Common myeloid progenitor, CD34-positive (primary cell): Measurements from ENCODE around the gene PHACTR1.

Experiments used
- CTCF ChIA-PET: fragments of 350-600 bp; sonication (Branson Sonifier 250); formaldehyde crosslinking; loops from one replicate; lab custom pipeline; 2021; ENCODE audit warnings: antibody characterized with exemption; lab: Charles Lee
- POLR2A ChIA-PET: fragments of 350-600 bp; sonication (Branson Sonifier 250); formaldehyde crosslinking; loops from one replicate; lab custom pipeline; 2021; ENCODE audit warnings: antibody characterized with exemption; lab: Charles Lee
- DNase-seq, 3 donors: peaks; one replicate each; pipeline versions ENCODE4 v3.0.0 to v3.0.0-alpha.2; 2013
- H3K27ac ChIP-seq, 2 experiments: 1 replicate in 1 of 2; 2 replicates in 1 of 2; pipeline ENCODE4 v1.7.0; 2013; ENCODE audit warnings: inconsistent platforms in 2 of 2, low read length in 2 of 2, mild to moderate bottlenecking in 2 of 2, low read depth in 1 of 2, moderate library complexity in 1 of 2; ENCODE audit not compliant: severe bottlenecking in 2 of 2, insufficient read depth in 1 of 2, poor library complexity in 1 of 2
- H3K27me3 ChIP-seq, 5 experiments: replicated peaks in 2 of 5; 1 replicate in 3 of 5; 2 replicates in 2 of 5; pipeline versions ENCODE4 v1.6.1 to v1.7.0; 2013; ENCODE audit warnings: low read length in 4 of 5, mild to moderate bottlenecking in 2 of 5, moderate library complexity in 2 of 5, inconsistent platforms in 1 of 5; ENCODE audit not compliant: insufficient read depth in 5 of 5, control insufficient read depth in 4 of 5
- H3K36me3 ChIP-seq, 4 experiments: 1 replicate in 2 of 4; 2 replicates in 2 of 4; pipeline versions ENCODE4 v1.6.1 to v1.7.0; 2013; ENCODE audit warnings: low read length in 3 of 4, control low read depth in 1 of 4, mild to moderate bottlenecking in 1 of 4; ENCODE audit not compliant: control insufficient read depth in 4 of 4, insufficient read depth in 4 of 4
- H3K4me1 ChIP-seq, 4 experiments: 1 replicate in 3 of 4; 2 replicates in 1 of 4; pipeline versions ENCODE4 v1.6.1 to v1.7.1; 2013; ENCODE audit warnings: low read length in 3 of 4, mild to moderate bottlenecking in 3 of 4, control low read depth in 1 of 4, inconsistent platforms in 1 of 4, moderate library complexity in 1 of 4; ENCODE audit not compliant: control insufficient read depth in 4 of 4, insufficient read depth in 4 of 4; ENCODE audit errors: control extremely low read depth in 1 of 4
- H3K4me3 ChIP-seq, 7 experiments: 1 replicate in 4 of 7; 2 replicates in 3 of 7; pipeline versions ENCODE4 v1.5.1 to v1.7.0; 2013; ENCODE audit warnings: mild to moderate bottlenecking in 7 of 7, low read length in 6 of 7, moderate library complexity in 6 of 7, inconsistent platforms in 2 of 7, low read depth in 2 of 7, control low read depth in 1 of 7; ENCODE audit not compliant: insufficient read depth in 4 of 7, control insufficient read depth in 1 of 7; ENCODE audit errors: extremely low read depth in 1 of 7
- H3K9me3 ChIP-seq, 5 experiments: 1 replicate in 4 of 5; 2 replicates in 1 of 5; pipeline versions ENCODE4 v1.6.1 to v1.7.1; 2013; ENCODE audit warnings: low read length in 4 of 5, mild to moderate bottlenecking in 2 of 5, inconsistent platforms in 1 of 5, low read depth in 1 of 5, moderate library complexity in 1 of 5; ENCODE audit not compliant: control insufficient read depth in 4 of 5, insufficient read depth in 2 of 5; ENCODE audit errors: control extremely low read depth in 1 of 5
- WGBS: methylation state at CpG from one replicate; pipeline ENCODE4 v1.1.5; 2013; ENCODE audit not compliant: insufficient coverage; 5-methylcytosine and 5-hydroxymethylcytosine counted together

PHACTR1 gene

GRCh38 chr6:13139119-13139518 is 422.6 kb downstream of the PHACTR1 start:
- ChIA-PET CTCF (interaction anchor here (1.1 to 1.9 kb wide), 3 partner anchors 18 to 39 kb away, joined by 3 to 5 read pairs (median 4); no protein-coding TSS in a partner anchor), POLR2A (no interaction called here)
- H3K27me3 ChIP-seq = no peaks in the 10 kb centered on the region
- H3K27ac ChIP-seq = peak overlapping the region in 1 of 2 experiments; percentile 18
- H3K4me3 ChIP-seq = no peak overlapping the region
- H3K4me1 ChIP-seq = peaks cover 10 to 36% (median 16%) of the 10 kb centered on the region in 4 experiments
- H3K36me3 ChIP-seq = no peaks in the 10 kb centered on the region
- 100% methylated on average over 1 of the region's 2 CpGs for WGBS
- peak in 2 of 3 donors; percentile 46 to 61 for DNase-seq
- no peaks in the 10 kb centered on the region for H3K9me3 ChIP-seq

GRCh38 chr6:13140980-13141379 is 424.4 kb downstream of the PHACTR1 start:
- ChIA-PET CTCF (interaction anchor here (1.0 to 2.4 kb wide), 5 partner anchors 10 to 230 kb away, joined by 4 to 8 read pairs (median 4); no protein-coding TSS in a partner anchor), POLR2A (no interaction called here)
- no peaks in the 10 kb centered on the region for H3K36me3 ChIP-seq
- H3K27ac ChIP-seq = peak overlapping the region in 1 of 2 experiments; percentile 63
- WGBS = no CpG with 5 or more reads among the region's 1 CpG
- no peak for DNase-seq
- peak overlapping the region in 3 of 7 experiments; percentile 41 to 60 (median 56) for H3K4me3 ChIP-seq
- no peaks in the 10 kb centered on the region for H3K9me3 ChIP-seq
- H3K4me1 ChIP-seq = peaks cover 10 to 43% (median 18%) of the 10 kb centered on the region in 4 experiments
- no peaks in the 10 kb centered on the region for H3K27me3 ChIP-seq

GRCh38 chr6:13141387-13141786 is 424.8 kb downstream of the PHACTR1 start:
- H3K27ac ChIP-seq = peak overlapping the region in 1 of 2 experiments; percentile 63
- H3K27me3 ChIP-seq = no peaks in the 10 kb centered on the region
- ChIA-PET CTCF (interaction anchor here (1.0 to 2.4 kb wide), 5 partner anchors 10 to 230 kb away, joined by 4 to 8 read pairs (median 4); no protein-coding TSS in a partner anchor), POLR2A (interaction anchor here (0.6 kb wide), 1 partner anchor 213 kb away, joined by 3 read pairs; no protein-coding TSS in a partner anchor)
- H3K4me1 ChIP-seq = peaks cover 10 to 43% (median 18%) of the 10 kb centered on the region in 4 experiments
- DNase-seq = peak; percentile 68 to 96 (median 91)
- H3K9me3 ChIP-seq = no peaks in the 10 kb centered on the region
- no peaks in the 10 kb centered on the region for H3K36me3 ChIP-seq
- H3K4me3 ChIP-seq = peak overlapping the region in 3 of 7 experiments; percentile 41 to 60 (median 56)
- 0% methylated on average over 4 of the region's 7 CpGs for WGBS

GRCh38 chr6:13142611-13143010 is 426.0 kb downstream of the PHACTR1 start:
- Histone ChIP-seq H3K9me3 (no peaks in the 10 kb centered on the region), H3K4me1 (peaks cover 10 to 41% (median 18%) of the 10 kb centered on the region in 4 experiments), H3K27ac (no peak overlapping the region), H3K27me3 (no peaks in the 10 kb centered on the region), H3K36me3 (no peaks in the 10 kb centered on the region), H3K4me3 (no peak overlapping the region)
- POLR2A ChIA-PET = no interaction called here
- CTCF ChIA-PET = interaction anchor here (0.6 to 2.4 kb wide), 2 partner anchors 22 to 227 kb away, joined by 3 to 8 read pairs; no protein-coding TSS in a partner anchor
- no CpG with 5 or more reads among the region's 3 CpGs for WGBS
- DNase-seq = no peak

- WGBS = no CpG with 5 or more reads among the region's 3 CpGs
- no peaks in the 10 kb centered on the region for H3K36me3 ChIP-seq
- ChIA-PET POLR2A (no interaction called here), CTCF (interaction anchor here (0.7 to 2.0 kb wide), 3 partner anchors 13 to 177 kb away, joined by 3 to 7 read pairs (median 3); no protein-coding TSS in a partner anchor)
- peaks cover 3 to 14% (median 4%) of the 10 kb centered on the region in 4 experiments for H3K4me1 ChIP-seq
- H3K9me3 ChIP-seq = no peaks in the 10 kb centered on the region
- no peak for DNase-seq
- no peak overlapping the region for H3K4me3 ChIP-seq
- H3K27ac ChIP-seq = no peak overlapping the region
- no peaks in the 10 kb centered on the region for H3K27me3 ChIP-seq
Observed at GRCh38 chr6:13146442-13146841, 429.9 kb downstream of the PHACTR1 start.

- WGBS = no CpG with 5 or more reads among the region's 1 CpG
- no peak for DNase-seq
- Histone ChIP-seq H3K4me3 (no peak overlapping the region), H3K36me3 (no peaks in the 10 kb centered on the region), H3K27me3 (no peaks in the 10 kb centered on the region), H3K9me3 (no peaks in the 10 kb centered on the region), H3K4me1 (peaks cover 0 to 9% (median 2%) of the 10 kb centered on the region in 4 experiments), H3K27ac (no peak overlapping the region)
- POLR2A ChIA-PET = interaction anchor here (0.5 kb wide), 1 partner anchor 11 kb away, joined by 3 read pairs; no protein-coding TSS in a partner anchor
- CTCF ChIA-PET = interaction anchor here (0.6 to 2.0 kb wide), 2 partner anchors 12 to 308 kb away, joined by 3 to 7 read pairs; no protein-coding TSS in a partner anchor
Observed at GRCh38 chr6:13147376-13147775, 430.8 kb downstream of the PHACTR1 start.

GRCh38 chr6:13147782-13148181 is 431.2 kb downstream of the PHACTR1 start:
- CTCF ChIA-PET = interaction anchor here (0.6 to 2.0 kb wide), 2 partner anchors 12 to 308 kb away, joined by 3 to 7 read pairs; no protein-coding TSS in a partner anchor
- POLR2A ChIA-PET = no interaction called here
- no peak overlapping the region for H3K4me3 ChIP-seq
- peaks cover 0 to 12% (median 2%) of the 10 kb centered on the region in 4 experiments for H3K4me1 ChIP-seq
- H3K9me3 ChIP-seq = no peaks in the 10 kb centered on the region
- WGBS = 80% methylated on average over 1 of the region's 2 CpGs
- no peak for DNase-seq
- no peak overlapping the region for H3K27ac ChIP-seq
- no peaks in the 10 kb centered on the region for H3K27me3 ChIP-seq
- no peaks in the 10 kb centered on the region for H3K36me3 ChIP-seq
